Activated CD4-positive, CD25-positive, alpha-beta regulatory T cell (primary cell): Measurements from ENCODE around the gene RASL10B.

Source experiments
- DNase-seq, 4 experiments: peaks; one replicate each; lab custom pipeline; 2025; lab: John Stamatoyannopoulos, UW

The RASL10B gene

GRCh38 chr17:35717475-35717874 lies 14.0 kb upstream of the RASL10B start:
- DNase-seq, result no peak

- DNase-seq, result no peak
Measured at GRCh38 chr17:35723735-35724134, 7.7 kb upstream of the RASL10B start.

- DNase-seq, result no peak
Measured at GRCh38 chr17:35725058-35725457, 6.4 kb upstream of the RASL10B start.

GRCh38 chr17:35725802-35726126 lies 5.7 kb upstream of the RASL10B start:
- no peak for DNase-seq

GRCh38 chr17:35726127-35726952 lies 5.1 kb upstream of the RASL10B start:
- no peak for DNase-seq

- no peak for DNase-seq
Measured at GRCh38 chr17:35726953-35727460, 4.4 kb upstream of the RASL10B start.

- DNase-seq, result no peak
Measured at GRCh38 chr17:35727635-35728034, 3.8 kb upstream of the RASL10B start.

GRCh38 chr17:35728551-35728950 lies 2.9 kb upstream of the RASL10B start:
- no peak for DNase-seq

- no peak for DNase-seq
Measured at GRCh38 chr17:35729405-35729833, 2.0 kb upstream of the RASL10B start.

GRCh38 chr17:35730400-35731005 lies 936 bp upstream of the RASL10B start:
- no peak for DNase-seq

GRCh38 chr17:35731917-35732805 lies 722 bp downstream of the RASL10B start:
- DNase-seq, result no peak

- no peak for DNase-seq
Measured at GRCh38 chr17:35732806-35733136, 1.3 kb downstream of the RASL10B start.

GRCh38 chr17:35733366-35733765 lies 1.9 kb downstream of the RASL10B start:
- DNase-seq, result no peak

GRCh38 chr17:35734396-35734795 lies 3.0 kb downstream of the RASL10B start:
- DNase-seq, result no peak

GRCh38 chr17:35735036-35735805 lies 3.8 kb downstream of the RASL10B start:
- no peak for DNase-seq

GRCh38 chr17:35736236-35736635 lies 4.8 kb downstream of the RASL10B start:
- no peak for DNase-seq

- DNase-seq, result no peak
Measured at GRCh38 chr17:35738519-35739133, 7.2 kb downstream of the RASL10B start.

- DNase-seq, result no peak
Measured at GRCh38 chr17:35740216-35740615, 8.8 kb downstream of the RASL10B start.

- no peak for DNase-seq
Measured at GRCh38 chr17:35740997-35741931, 9.8 kb downstream of the RASL10B start.

- DNase-seq, result no peak
Measured at GRCh38 chr17:35742496-35742895, 11.1 kb downstream of the RASL10B start.
